ENCODE data around the gene RPTOR.

RPTOR gene

GRCh38 chr17:80960037-80960796, 415.6 kb downstream of the RPTOR start:
- no peak for FAIRE-seq

GRCh38 chr17:80960797-80961452, 416.3 kb downstream of the RPTOR start:
- no peak for FAIRE-seq

GRCh38 chr17:80961541-80962330, 417.1 kb downstream of the RPTOR start:
- FAIRE-seq = no peak

- no peak for FAIRE-seq
Measured at GRCh38 chr17:80962356-80963329, 418.0 kb downstream of the RPTOR start.

GRCh38 chr17:80963812-80964543, 419.3 kb downstream of the RPTOR start:
- no peak for FAIRE-seq

GRCh38 chr17:80964544-80964856, 419.9 kb downstream of the RPTOR start:
- FAIRE-seq = no peak

- FAIRE-seq = no peak
Measured at GRCh38 chr17:80964859-80965580, 420.4 kb downstream of the RPTOR start.

GRCh38 chr17:80965606-80966005, 421.0 kb downstream of the RPTOR start:
- no peak for FAIRE-seq

GRCh38 chr17:80967404-80967872, 422.8 kb downstream of the RPTOR start:
- no peak for FAIRE-seq

GRCh38 chr17:80968602-80969029, 424.0 kb downstream of the RPTOR start:
- no peak for FAIRE-seq

GRCh38 chr17:80969030-80969673, 424.5 kb downstream of the RPTOR start:
- no peak for FAIRE-seq

GRCh38 chr17:80969674-80970043, 425.0 kb downstream of the RPTOR start:
- no peak for FAIRE-seq

GRCh38 chr17:80970044-80970761, 425.6 kb downstream of the RPTOR start:
- FAIRE-seq = no peak

- FAIRE-seq = no peak
Measured at GRCh38 chr17:80970762-80971703, 426.4 kb downstream of the RPTOR start.

- no peak for FAIRE-seq
Measured at GRCh38 chr17:80971704-80972304, 427.2 kb downstream of the RPTOR start.

GRCh38 chr17:80976701-80977100, 432.1 kb downstream of the RPTOR start:
- no peak for FAIRE-seq

- no peak for FAIRE-seq
Measured at GRCh38 chr17:80977172-80977571, 432.5 kb downstream of the RPTOR start.
